ENCODE data around the gene FBLN1.

- TF ChIP-seq MAX (IDR thresholded peaks at IDR 0.05), result no peak
- TF ChIP-seq ZNF274 (IDR thresholded peaks at IDR 0.05; ENCODE audit: low read depth, low read length), result no peak
- no peak for TF ChIP-seq CTCF (IDR thresholded peaks at IDR 0.05 in 2 of 3, conservative IDR thresholded peaks at IDR 0.05 in 1 of 3; ENCODE audit: borderline replicate concordance in 1 of 3, insufficient read depth in 1 of 3, low read depth in 2 of 3, low read length in 2 of 3)
- TF ChIP-seq EZH2 (IDR thresholded peaks at IDR 0.05), result no peak
- no peak for TF ChIP-seq CBX3 (IDR thresholded peaks at IDR 0.05; ENCODE audit: low read depth)
- no peak for TF ChIP-seq POLR2A (IDR thresholded peaks at IDR 0.05; ENCODE audit: borderline replicate concordance, extremely low read depth, insufficient read depth, insufficient read length)
- no peak for TF ChIP-seq REST (IDR thresholded peaks at IDR 0.05; ENCODE audit: low read depth)
- TF ChIP-seq CEBPB (IDR thresholded peaks at IDR 0.05; ENCODE audit: low read depth), result no peak
Measured at GRCh38 chr22:45459235-45459634, 43.4 kb upstream of the FBLN1 start.

Data from HCT116 (cell line).